RWPE2 (cell line): ENCODE results near the gene MC1R.
"Not testable (repeated sequence)": the region's sequence is repeated elsewhere in the genome, so short reads cannot be mapped to it uniquely, and the experiment has no call there.

Source experiments
- ATAC-seq: fragments of 200-7000 bp; cut with Tn5 transposase; 3 replicates; pipeline ENCODE4 v1.9.1; 2021; ENCODE audit warnings: low read depth
- DNase-seq: peaks from one replicate; pipeline ENCODE4 v3.0.0-alpha.2; 2020; ENCODE audit warnings: low spot score
- H3K27ac ChIP-seq: fragments of 450-650 bp; 2 replicates; pipeline ENCODE4 v1.5.1; 2017; ENCODE audit warnings: mild to moderate bottlenecking; ENCODE audit not compliant: poor library complexity, severe bottlenecking
- H3K27me3 ChIP-seq: fragments of 250-450 bp; sonication (Bioruptor Pico); 2 replicates; pipeline ENCODE4 v1.5.1; 2021; ENCODE audit warnings: mild to moderate bottlenecking, moderate library complexity; ENCODE audit not compliant: insufficient read depth, poor library complexity, severe bottlenecking
- H3K36me3 ChIP-seq: fragments of 250-450 bp; sonication (Bioruptor Pico); 2 replicates; pipeline ENCODE4 v1.5.1; 2020; ENCODE audit warnings: low read depth, mild to moderate bottlenecking, moderate library complexity
- H3K4me1 ChIP-seq: fragments of 250-450 bp; sonication (Bioruptor Pico); 2 replicates; pipeline ENCODE4 v1.5.1; 2021; ENCODE audit warnings: mild to moderate bottlenecking, moderate library complexity; ENCODE audit not compliant: insufficient read depth, poor library complexity, severe bottlenecking
- H3K4me3 ChIP-seq: fragments of 250-450 bp; sonication (Bioruptor Pico); 2 replicates; pipeline ENCODE4 v1.5.1; 2021; ENCODE audit warnings: mild to moderate bottlenecking, moderate library complexity; ENCODE audit not compliant: severe bottlenecking
- H3K9me3 ChIP-seq: fragments of 250-450 bp; sonication (Bioruptor Pico); 2 replicates; pipeline ENCODE4 v1.5.1; 2021; ENCODE audit warnings: mild to moderate bottlenecking, moderate library complexity; ENCODE audit not compliant: severe bottlenecking
- TF ChIP-seq, protein P1 (sequence below): fragments of 450-650 bp; IDR thresholded peaks from one replicate; pipeline ENCODE4 v1.5.1; 2017; ENCODE audit warnings: mild to moderate bottlenecking, moderate library complexity; ENCODE audit not compliant: poor library complexity, severe bottlenecking

The MC1R gene

DNA sequence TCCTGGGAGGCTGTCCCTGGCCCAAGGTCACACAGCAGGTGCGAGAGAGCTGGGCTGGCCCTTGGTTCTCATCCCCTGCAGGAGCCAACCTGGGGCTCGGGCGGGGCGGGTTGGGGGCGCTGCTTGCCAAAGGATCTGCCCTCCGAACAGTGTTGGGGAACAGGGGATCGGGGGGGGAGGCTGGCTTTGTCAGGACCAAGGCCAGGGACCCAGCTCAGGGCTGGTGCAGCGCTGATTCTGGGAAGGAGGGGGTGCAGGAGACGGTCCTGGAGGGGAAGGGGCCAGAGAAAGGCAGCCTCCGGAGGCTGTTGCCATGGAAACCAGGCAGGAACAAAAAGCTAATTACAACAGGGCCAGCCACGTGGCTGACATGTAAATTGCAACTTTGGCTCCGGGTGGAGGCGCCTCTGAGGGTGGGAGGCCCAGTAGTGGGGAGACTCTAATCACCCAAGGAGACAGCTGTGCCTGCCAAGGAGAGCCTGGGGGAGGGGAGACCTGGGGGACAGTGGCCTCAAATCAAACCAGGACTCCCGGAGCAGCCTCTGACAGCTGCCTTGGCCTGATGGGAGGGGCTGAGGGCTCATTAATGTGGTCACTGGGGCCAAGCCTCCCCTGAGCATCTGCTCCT lies 5.7 kb downstream of the MC1R start:
- TF ChIP-seq, protein P1, sequence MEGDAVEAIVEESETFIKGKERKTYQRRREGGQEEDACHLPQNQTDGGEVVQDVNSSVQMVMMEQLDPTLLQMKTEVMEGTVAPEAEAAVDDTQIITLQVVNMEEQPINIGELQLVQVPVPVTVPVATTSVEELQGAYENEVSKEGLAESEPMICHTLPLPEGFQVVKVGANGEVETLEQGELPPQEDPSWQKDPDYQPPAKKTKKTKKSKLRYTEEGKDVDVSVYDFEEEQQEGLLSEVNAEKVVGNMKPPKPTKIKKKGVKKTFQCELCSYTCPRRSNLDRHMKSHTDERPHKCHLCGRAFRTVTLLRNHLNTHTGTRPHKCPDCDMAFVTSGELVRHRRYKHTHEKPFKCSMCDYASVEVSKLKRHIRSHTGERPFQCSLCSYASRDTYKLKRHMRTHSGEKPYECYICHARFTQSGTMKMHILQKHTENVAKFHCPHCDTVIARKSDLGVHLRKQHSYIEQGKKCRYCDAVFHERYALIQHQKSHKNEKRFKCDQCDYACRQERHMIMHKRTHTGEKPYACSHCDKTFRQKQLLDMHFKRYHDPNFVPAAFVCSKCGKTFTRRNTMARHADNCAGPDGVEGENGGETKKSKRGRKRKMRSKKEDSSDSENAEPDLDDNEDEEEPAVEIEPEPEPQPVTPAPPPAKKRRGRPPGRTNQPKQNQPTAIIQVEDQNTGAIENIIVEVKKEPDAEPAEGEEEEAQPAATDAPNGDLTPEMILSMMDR, result no peak
- H3K27me3 ChIP-seq, result no peaks in the 10 kb centered on the region
- peaks cover 10% of the 10 kb centered on the region for H3K4me1 ChIP-seq
- peak overlapping the region; percentile 58 for H3K4me3 ChIP-seq
- H3K9me3 ChIP-seq, result no peaks in the 10 kb centered on the region
- no peak overlapping the region for H3K27ac ChIP-seq
- 0 out of 2 replicates have a peak, but pooled peaks cover 2% of the 10 kb centered on the region for H3K36me3 ChIP-seq
- ATAC-seq (no peak), DNase-seq (peak; percentile 58)

DNA sequence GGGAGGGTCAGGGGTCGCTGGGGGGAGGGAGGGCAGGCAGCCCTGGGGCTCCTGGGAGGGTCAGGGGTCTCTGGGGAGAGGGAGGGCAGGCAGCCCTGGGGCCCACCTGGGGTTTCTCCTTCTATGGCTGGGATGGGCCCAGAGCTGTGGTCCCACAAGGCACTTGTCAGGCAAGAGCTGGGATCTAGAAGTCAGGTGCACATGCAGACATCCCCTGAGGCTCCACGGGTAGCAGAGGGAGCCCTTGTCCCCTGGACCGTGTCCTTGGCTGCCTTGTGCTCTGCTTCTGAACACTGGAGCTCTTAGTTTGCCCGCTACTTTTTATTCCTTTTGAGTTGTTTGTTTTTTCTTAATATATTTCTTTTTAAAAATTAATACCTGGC lies 6.3 kb downstream of the MC1R start:
- ATAC-seq (no peak), DNase-seq (no peak)
- H3K27ac ChIP-seq, result no peak overlapping the region
- H3K36me3 ChIP-seq, result peaks cover 3% of the 10 kb centered on the region; the same call in 1 of the 2 replicates
- no peaks in the 10 kb centered on the region for H3K27me3 ChIP-seq
- TF ChIP-seq, protein P1, result no peak
- H3K4me3 ChIP-seq, result no peak overlapping the region
- no peaks in the 10 kb centered on the region for H3K9me3 ChIP-seq
- peaks cover 10% of the 10 kb centered on the region for H3K4me1 ChIP-seq

DNA sequence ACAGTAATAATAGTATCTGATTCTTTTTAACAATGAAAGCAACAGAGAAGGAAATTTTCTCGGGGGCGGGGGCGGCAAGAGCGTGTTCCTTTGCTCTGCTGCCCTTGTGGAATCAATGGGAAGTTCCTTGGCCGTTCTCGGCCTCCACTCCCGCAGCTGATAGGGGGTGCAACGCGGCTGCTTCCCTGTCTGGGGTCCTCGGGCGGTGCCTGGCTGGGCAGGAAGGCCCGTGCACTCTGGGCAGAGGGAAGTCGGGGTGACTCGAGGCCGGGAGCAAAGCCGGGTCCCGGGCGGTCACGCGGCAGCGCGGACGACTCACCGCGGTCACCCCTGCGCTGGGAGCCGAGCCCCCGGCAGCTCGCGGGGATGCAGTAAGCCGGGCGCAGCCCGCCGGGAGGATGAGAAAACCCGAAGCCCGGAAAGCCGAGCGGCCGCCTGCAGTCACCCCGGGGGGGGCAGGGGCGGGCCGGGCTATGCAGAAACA lies 7.0 kb downstream of the MC1R start:
- TF ChIP-seq, protein P1, result no peak
- peaks cover 9% of the 10 kb centered on the region; the same call in 1 of the 2 replicates for H3K36me3 ChIP-seq
- H3K9me3 ChIP-seq, result no peaks in the 10 kb centered on the region
- DNase-seq (no peak), ATAC-seq (peak; percentile 0; the same call in 1 of the 3 replicates)
- peak overlapping the region; percentile 33 for H3K4me3 ChIP-seq
- H3K4me1 ChIP-seq, result peaks cover 10% of the 10 kb centered on the region
- no peaks in the 10 kb centered on the region for H3K27me3 ChIP-seq
- H3K27ac ChIP-seq, result no peak overlapping the region

DNA sequence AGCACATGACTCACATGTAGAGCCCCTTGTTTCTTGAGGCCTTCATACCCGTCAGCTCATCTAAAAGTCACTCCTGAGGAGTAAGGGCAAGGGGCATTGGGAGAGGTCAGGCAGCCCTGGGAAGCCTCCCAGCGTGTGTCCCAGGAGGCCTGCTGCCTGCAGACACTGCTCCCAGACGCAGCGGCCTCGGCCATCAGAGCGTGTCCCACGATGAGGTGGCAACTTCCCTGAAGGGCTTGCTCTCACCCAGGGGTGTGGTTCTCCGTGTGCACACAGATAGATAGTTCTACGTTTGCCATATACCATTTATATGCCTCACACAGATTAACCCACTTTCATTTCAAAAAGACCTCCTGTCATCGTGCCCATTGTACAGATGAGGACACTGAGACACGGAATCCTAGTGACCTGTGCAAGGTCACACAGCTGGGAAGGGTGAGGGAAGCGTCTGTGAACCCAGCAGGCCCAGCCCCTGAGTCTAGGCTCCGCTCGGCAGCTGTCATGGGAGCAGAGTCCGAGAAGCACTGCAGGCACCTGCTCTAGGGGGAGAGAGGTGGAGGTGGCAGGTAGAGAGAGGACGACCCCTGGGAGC lies 12.7 kb downstream of the MC1R start:
- TF ChIP-seq, protein P1, result no peak
- Histone ChIP-seq H3K36me3 (peaks cover 26% of the 10 kb centered on the region), H3K4me1 (no peaks in the 10 kb centered on the region), H3K4me3 (no peak overlapping the region), H3K9me3 (no peaks in the 10 kb centered on the region), H3K27me3 (no peaks in the 10 kb centered on the region), H3K27ac (no peak overlapping the region)
- ATAC-seq (no peak), DNase-seq (no peak)

DNA sequence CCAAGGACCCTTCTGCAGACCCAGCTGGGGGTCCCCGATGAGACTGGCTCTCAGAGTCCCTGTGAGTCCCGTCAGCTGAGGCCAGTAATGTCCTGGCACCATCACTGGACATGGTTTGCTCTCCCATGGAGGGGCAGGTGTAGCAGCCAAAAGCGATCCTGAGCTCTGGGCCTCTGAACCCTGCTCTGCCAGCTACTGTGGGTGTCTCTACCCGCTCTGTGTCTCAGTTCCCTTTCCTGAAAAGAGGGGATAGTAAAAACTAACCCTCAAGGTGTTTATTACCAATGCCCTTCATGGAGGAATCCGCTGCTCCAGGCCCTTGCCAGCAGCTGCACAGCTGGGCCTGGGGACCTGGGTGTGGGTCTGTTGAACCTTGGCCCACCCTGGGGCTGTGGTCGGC lies 13.3 kb downstream of the MC1R start:
- Histone ChIP-seq H3K27ac (no peak overlapping the region), H3K9me3 (no peaks in the 10 kb centered on the region), H3K27me3 (no peaks in the 10 kb centered on the region), H3K4me1 (no peaks in the 10 kb centered on the region), H3K4me3 (no peak overlapping the region), H3K36me3 (peaks cover 26% of the 10 kb centered on the region)
- no peak for ATAC-seq
- DNase-seq, result no peak
- TF ChIP-seq, protein P1, result no peak

DNA sequence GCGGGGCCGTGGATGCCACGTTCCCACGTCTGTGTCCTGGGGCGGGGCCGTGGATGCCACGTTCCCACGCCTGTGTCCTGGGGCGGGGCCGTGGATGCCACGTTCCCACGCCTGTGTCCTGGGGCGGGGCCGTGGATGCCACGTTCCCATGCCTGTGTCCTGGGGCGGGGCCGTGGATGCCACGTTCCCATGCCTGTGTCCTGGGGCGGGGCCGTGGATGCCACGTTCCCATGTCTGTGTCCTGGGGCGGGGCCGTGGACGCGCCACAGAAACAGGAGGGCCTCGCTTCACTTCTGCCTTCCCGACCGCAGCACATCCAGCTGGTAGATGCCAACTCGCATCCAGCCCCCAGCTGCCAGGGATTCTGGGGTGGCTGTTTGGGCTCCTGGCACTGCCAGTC lies 15.4 kb downstream of the MC1R start:
- not testable (repeated sequence) for H3K27me3 ChIP-seq, H3K4me3 ChIP-seq, ATAC-seq, H3K4me1 ChIP-seq, DNase-seq, H3K27ac ChIP-seq, H3K9me3 ChIP-seq
- H3K36me3 ChIP-seq, result peaks cover 24% of the 10 kb centered on the region
